ENCODE data around the gene OR2H2. TPM values are rescaled to one million over a fixed set of nuclear protein-coding genes. Genes with fewer than 3 reads are reported as not detected.

Gene OR2H2
- total and polyA plus RNA-seq, 2 of the 13 experiments (the other 11 are each of a cell fraction or from before 2014, with no cell fraction given): not detected

GRCh38 chr6:29627755-29628418 is 43.0 kb downstream of the OR2H2 start:
- no peaks in the 10 kb centered on the region for H3K79me2 ChIP-seq (ENCODE audit: insufficient read depth, low read length)
- intact Hi-C loops (cut with micrococcal nuclease; ENCODE audit: unreplicated experiment) (no loop called here), in situ Hi-C loops (cut with HindIII; ENCODE audit: extremely low pct_ligation_motif_present, low pct_unique_long_range_greater_than_20kb) (no loop called here)
- peak overlapping the region; percentile 79 for H3K4me2 ChIP-seq (ENCODE audit: low read depth, low read length)
- no peak overlapping the region for H3K27ac ChIP-seq (ENCODE audit: extremely low read length, insufficient read depth, low read length)
- DNase-seq (ENCODE audit: low spot score): no peak
- peak overlapping the region; percentile 68 for H2AFZ ChIP-seq (ENCODE audit: low read length)
- FAIRE-seq: no peak
- H3K9ac ChIP-seq (ENCODE audit: insufficient read depth, low read depth, low read length): no peak overlapping the region
- peak overlapping the region; percentile 30 to 63 (median 41); a peak in 3 of 6 replicates for H3K4me3 ChIP-seq (replicated peaks in 1 of 3; ENCODE audit: insufficient read depth in 1 of 3, low read depth in 2 of 3, low read length in 3 of 3)
- no peaks in the 10 kb centered on the region for H3K9me3 ChIP-seq (ENCODE audit: low read length)
- H4K20me1 ChIP-seq (ENCODE audit: insufficient read depth, low read length): no peaks in the 10 kb centered on the region; the same call in 1 of the 2 replicates
- ChIA-PET POLR2A (no interaction called here), CTCF (ENCODE audit: low intra/inter-chr PET ratio, low total read pairs) (no interaction called here)
- H3K36me3 ChIP-seq (replicated peaks in 1 of 2; ENCODE audit: control insufficient read depth in 1 of 2, insufficient read depth in 2 of 2, low read length in 2 of 2): no peaks in the 10 kb centered on the region
- BruUV-seq (replicated peaks): no TSS peak
- peak; percentile 7; the same call in 2 of the 3 replicates for ATAC-seq
- H3K4me1 ChIP-seq (ENCODE audit: insufficient read depth, low read length): peaks cover 20% of the 10 kb centered on the region
- H3K27me3 ChIP-seq (ENCODE audit: control insufficient read depth in 1 of 2, insufficient read depth in 2 of 2, low read length in 2 of 2): peaks cover 5 to 66% of the 10 kb centered on the region in 2 experiments; a peak in 4 of 5 replicates
- no peak for TF ChIP-seq ZSCAN31 (CRISPR knock-in tag; IDR thresholded peaks at IDR 0.05; ENCODE audit: low read depth)
- TF ChIP-seq KLF15 (CRISPR knock-in tag; IDR thresholded peaks at IDR 0.05; ENCODE audit: borderline replicate concordance): no peak
- peak; percentile 84 for TF ChIP-seq CREB1 (IDR thresholded peaks at IDR 0.05)
- TF ChIP-seq CREB1 (CRISPR knock-in tag; IDR thresholded peaks at IDR 0.05): no peak
- WGBS (ENCODE audit: low lambda C conversion rate): 9% methylated on average over 50 of the region's 51 CpGs

GRCh38 chr6:29628419-29629281 is 43.7 kb downstream of the OR2H2 start:
- H4K20me1 ChIP-seq (ENCODE audit: insufficient read depth, low read length): no peaks in the 10 kb centered on the region; the same call in 1 of the 2 replicates
- intact Hi-C loops (cut with micrococcal nuclease; ENCODE audit: unreplicated experiment): no loop called here
- H3K27me3 ChIP-seq (ENCODE audit: control insufficient read depth in 1 of 2, insufficient read depth in 2 of 2, low read length in 2 of 2): peaks cover 5 to 69% of the 10 kb centered on the region in 2 experiments
- H3K79me2 ChIP-seq (ENCODE audit: insufficient read depth, low read length): no peaks in the 10 kb centered on the region
- H3K4me1 ChIP-seq (ENCODE audit: insufficient read depth, low read length): peaks cover 25% of the 10 kb centered on the region
- H3K36me3 ChIP-seq (replicated peaks in 1 of 2; ENCODE audit: control insufficient read depth in 1 of 2, insufficient read depth in 2 of 2, low read length in 2 of 2): no peaks in the 10 kb centered on the region
- ChIA-PET POLR2A (no interaction called here), CTCF (ENCODE audit: low intra/inter-chr PET ratio, low total read pairs) (no interaction called here)
- no peak overlapping the region for H3K27ac ChIP-seq (ENCODE audit: extremely low read length, insufficient read depth, low read length)
- in situ Hi-C loops (cut with HindIII; ENCODE audit: extremely low pct_ligation_motif_present, low pct_unique_long_range_greater_than_20kb): no loop called here
- peak; percentile 89 for ATAC-seq
- DNase-seq (ENCODE audit: low spot score): peak; percentile 43
- no peaks in the 10 kb centered on the region for H3K9me3 ChIP-seq (ENCODE audit: low read length)
- no peak for FAIRE-seq
- H2AFZ ChIP-seq (ENCODE audit: low read length): peak overlapping the region; percentile 68
- peak overlapping the region; percentile 79 for H3K4me2 ChIP-seq (ENCODE audit: low read depth, low read length)
- 15% methylated on average over 32 of the region's 32 CpGs for WGBS (ENCODE audit: low lambda C conversion rate)
- BruUV-seq (replicated peaks): no TSS peak
- H3K9ac ChIP-seq (ENCODE audit: insufficient read depth, low read depth, low read length): no peak overlapping the region
- H3K4me3 ChIP-seq (replicated peaks in 1 of 3; ENCODE audit: insufficient read depth in 1 of 3, low read depth in 2 of 3, low read length in 3 of 3): peak overlapping the region; percentile 30 to 63 (median 41); a peak in 3 of 6 replicates
- TF ChIP-seq ZNF691 (CRISPR knock-in tag; IDR thresholded peaks at IDR 0.05; ENCODE audit: borderline replicate concordance, low read depth) (peak; percentile 37; the same call in 1 of the 2 replicates), MEIS2 (CRISPR knock-in tag; IDR thresholded peaks at IDR 0.05) (peak; percentile 50; the same call in 1 of the 2 replicates), MAZ (IDR thresholded peaks at IDR 0.05; ENCODE audit: borderline replicate concordance, low read depth, low read length) (no peak), MAZ (CRISPR knock-in tag; IDR thresholded peaks at IDR 0.05; ENCODE audit: low read depth) (no peak), PCBP1 (IDR thresholded peaks at IDR 0.05; ENCODE audit: borderline replicate concordance, low read depth, low read length) (peak; percentile 18; the same call in 1 of the 2 replicates), PRDM10 (CRISPR knock-in tag; IDR thresholded peaks at IDR 0.05; ENCODE audit: low read depth) (no peak), ZNF383 (CRISPR knock-in tag; IDR thresholded peaks at IDR 0.05; ENCODE audit: borderline replicate concordance) (no peak)

All from HepG2 (cell line).